ENCODE data around the gene PELI2. TPM values are rescaled to one million over a fixed set of nuclear protein-coding genes. Genes with fewer than 3 reads are reported as not detected.

PELI2 gene
- total RNA-seq, 4 donors from 2014 or later, result 12.9 to 21.8 (median 17.6) TPM

- TF ChIP-seq, protein P1, sequence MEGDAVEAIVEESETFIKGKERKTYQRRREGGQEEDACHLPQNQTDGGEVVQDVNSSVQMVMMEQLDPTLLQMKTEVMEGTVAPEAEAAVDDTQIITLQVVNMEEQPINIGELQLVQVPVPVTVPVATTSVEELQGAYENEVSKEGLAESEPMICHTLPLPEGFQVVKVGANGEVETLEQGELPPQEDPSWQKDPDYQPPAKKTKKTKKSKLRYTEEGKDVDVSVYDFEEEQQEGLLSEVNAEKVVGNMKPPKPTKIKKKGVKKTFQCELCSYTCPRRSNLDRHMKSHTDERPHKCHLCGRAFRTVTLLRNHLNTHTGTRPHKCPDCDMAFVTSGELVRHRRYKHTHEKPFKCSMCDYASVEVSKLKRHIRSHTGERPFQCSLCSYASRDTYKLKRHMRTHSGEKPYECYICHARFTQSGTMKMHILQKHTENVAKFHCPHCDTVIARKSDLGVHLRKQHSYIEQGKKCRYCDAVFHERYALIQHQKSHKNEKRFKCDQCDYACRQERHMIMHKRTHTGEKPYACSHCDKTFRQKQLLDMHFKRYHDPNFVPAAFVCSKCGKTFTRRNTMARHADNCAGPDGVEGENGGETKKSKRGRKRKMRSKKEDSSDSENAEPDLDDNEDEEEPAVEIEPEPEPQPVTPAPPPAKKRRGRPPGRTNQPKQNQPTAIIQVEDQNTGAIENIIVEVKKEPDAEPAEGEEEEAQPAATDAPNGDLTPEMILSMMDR (IDR thresholded peaks at IDR 0.05; ENCODE audit: low read depth), result no peak
Observed at GRCh38 chr14:56205881-56206280, 87.7 kb downstream of the PELI2 start.

DNA sequence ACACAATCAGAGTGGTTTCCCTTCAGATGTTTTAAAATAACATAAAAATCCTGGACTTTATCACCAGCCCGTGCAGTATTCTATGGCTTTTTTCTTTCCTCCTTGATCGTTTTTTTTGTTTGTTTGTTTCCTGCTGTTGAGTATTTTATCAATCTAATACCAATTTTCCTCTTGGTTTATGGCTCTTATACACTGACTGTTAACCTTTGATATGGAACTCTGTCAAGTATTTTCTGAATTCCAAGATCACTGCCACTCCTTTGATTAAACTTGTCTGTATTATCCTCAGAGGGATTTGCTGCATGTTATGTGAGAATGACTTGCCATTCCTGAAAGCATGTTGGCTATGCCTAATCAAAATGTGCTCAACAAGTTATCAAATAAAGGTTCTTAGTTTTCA, 88.4 kb downstream of the PELI2 start:
- TF ChIP-seq, protein P1 (IDR thresholded peaks at IDR 0.05; ENCODE audit: low read depth), result no peak

DNA sequence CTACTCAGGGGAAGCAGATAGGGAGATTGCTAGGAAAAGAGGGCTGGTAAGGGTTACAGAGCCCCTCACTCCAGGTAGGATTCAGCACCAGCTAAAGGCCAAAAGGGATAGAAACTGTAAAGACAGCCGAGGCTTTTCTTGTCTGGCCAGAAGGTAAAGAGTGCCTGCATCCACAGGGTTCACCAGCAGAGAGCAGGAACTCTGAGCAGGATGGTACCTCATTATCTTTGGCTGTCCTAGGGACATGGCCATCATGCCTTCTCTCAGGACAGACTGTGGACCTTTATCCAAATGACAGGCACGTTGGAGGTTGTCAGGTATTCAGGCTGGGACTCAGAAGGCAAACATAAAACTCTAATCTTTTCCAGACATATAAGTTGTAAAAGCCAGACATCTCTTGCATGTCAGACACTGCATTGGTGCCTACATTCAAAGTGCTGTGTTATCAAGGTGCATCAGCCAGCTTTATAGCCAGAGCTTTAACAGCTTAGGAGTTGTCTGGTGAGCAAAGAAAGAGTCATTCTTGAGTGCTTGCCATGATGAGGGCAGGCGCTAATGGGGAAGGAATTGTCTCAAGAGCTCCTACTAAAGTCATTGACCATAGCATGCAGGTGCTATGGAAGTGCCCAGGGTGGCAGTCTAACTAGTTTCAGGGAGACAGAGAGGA, 89.5 kb downstream of the PELI2 start:
- TF ChIP-seq, protein P1 (IDR thresholded peaks at IDR 0.05; ENCODE audit: low read depth), result no peak

GRCh38 chr14:56208520-56208919, 90.3 kb downstream of the PELI2 start:
- TF ChIP-seq, protein P1 (IDR thresholded peaks at IDR 0.05; ENCODE audit: low read depth), result no peak

GRCh38 chr14:56210571-56210970, 92.4 kb downstream of the PELI2 start:
- TF ChIP-seq, protein P1 (IDR thresholded peaks at IDR 0.05; ENCODE audit: low read depth), result no peak

- TF ChIP-seq, protein P1 (IDR thresholded peaks at IDR 0.05; ENCODE audit: low read depth), result no peak
Observed at GRCh38 chr14:56211084-56211483, 92.9 kb downstream of the PELI2 start.

DNA sequence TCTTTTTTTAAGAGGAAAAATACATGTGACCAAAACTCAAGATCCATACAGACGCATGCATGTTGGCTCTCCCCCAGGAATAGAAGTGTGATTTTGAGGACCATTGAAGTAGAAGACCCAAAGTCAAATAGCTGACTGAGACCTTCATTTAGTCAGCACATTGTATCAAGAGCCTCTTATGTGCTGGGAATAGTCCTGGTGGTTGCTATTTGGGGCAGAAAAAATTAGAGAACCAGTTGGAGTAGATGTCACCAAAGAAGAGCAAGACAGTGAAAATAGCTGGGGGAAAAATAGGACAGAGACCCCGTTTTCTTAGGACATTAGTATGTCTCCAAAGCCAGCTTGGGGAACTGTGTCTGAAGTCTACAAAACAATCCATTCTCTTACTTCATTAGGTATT, 93.6 kb downstream of the PELI2 start:
- TF ChIP-seq, protein P1 (IDR thresholded peaks at IDR 0.05; ENCODE audit: low read depth), result no peak
